Left renal pelvis (tissue), 4 donors: ENCODE measurements around the gene GZMM. TPM values are rescaled to one million over a fixed set of nuclear protein-coding genes. Genes with fewer than 3 reads are reported as not detected.

Source experiments
- DNase-seq, 4 donors: peaks; one replicate each; pipeline ENCODE4 v3.0.0-alpha.2; 2013; ENCODE audit warnings: low read depth in 4 of 4, low spot score in 3 of 4
- polyA plus RNA-seq, 4 donors: library from polyadenylated mRNA; unstranded; fragments of 120-200 nt; gene quantifications; one replicate each; pipeline ENCODE4 v1.2.1, GENCODE V29; 2013; ENCODE audit not compliant: insufficient read length in 4 of 4

The GZMM gene
- polyA plus RNA-seq, 4 donors, result 0.23 to 0.94 (median 0.37) TPM; not detected in 1

DNA sequence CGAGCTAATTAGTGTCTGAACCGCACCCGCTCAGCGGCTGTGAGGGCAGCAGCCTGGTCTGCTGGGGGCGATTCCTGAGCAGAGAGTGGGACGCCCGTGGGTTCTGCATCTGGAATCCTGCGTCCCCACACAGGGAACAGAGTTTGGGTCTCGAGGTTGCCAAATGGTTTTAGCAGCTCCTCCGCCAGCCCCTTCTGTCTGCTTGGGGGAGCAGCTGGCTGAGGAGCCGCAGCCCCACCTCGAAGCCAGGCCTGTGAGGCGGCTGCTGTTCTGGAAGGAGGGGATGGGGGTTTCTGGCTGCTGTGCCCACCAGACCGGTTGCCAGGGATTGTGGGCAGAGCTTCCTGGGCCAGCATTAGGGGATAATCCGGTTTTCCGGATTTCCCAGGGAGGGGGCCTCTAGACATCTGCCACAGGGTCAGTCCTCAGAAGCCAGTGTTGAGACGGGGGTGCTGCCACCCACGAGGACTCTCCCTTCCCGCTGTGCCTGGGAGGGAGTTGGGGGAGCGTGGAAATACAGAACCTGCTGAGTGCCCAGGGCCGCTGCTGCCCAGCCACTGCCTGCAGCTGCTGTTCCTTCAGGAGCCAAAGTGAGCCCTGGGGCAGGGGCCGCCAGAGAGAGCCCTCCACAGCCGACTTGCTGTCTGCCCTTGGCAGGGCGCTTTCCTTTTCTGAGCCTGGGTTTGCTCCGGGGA, 10.3 kb upstream of the GZMM start:
- no peak for DNase-seq

DNA sequence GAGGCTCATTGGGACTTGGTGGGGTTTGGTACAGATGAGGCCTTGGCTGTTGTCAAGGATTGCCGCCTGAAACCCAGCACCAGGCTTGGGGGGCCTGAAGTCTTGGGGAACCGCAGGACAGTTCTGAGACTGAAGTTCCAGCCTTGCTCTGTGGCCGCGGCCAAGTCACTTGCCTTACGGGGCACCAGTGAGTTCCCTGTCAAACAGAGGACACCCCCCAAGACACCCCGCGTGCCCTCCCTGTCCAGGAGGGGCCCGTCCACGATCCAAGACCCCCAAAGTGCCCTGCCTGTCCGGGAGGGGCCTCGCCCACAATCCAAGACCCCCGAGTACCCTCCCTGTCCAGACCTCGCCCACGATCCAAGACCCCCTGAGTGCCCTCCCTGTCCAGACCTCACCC, 9.8 kb upstream of the GZMM start:
- no peak for DNase-seq

DNA sequence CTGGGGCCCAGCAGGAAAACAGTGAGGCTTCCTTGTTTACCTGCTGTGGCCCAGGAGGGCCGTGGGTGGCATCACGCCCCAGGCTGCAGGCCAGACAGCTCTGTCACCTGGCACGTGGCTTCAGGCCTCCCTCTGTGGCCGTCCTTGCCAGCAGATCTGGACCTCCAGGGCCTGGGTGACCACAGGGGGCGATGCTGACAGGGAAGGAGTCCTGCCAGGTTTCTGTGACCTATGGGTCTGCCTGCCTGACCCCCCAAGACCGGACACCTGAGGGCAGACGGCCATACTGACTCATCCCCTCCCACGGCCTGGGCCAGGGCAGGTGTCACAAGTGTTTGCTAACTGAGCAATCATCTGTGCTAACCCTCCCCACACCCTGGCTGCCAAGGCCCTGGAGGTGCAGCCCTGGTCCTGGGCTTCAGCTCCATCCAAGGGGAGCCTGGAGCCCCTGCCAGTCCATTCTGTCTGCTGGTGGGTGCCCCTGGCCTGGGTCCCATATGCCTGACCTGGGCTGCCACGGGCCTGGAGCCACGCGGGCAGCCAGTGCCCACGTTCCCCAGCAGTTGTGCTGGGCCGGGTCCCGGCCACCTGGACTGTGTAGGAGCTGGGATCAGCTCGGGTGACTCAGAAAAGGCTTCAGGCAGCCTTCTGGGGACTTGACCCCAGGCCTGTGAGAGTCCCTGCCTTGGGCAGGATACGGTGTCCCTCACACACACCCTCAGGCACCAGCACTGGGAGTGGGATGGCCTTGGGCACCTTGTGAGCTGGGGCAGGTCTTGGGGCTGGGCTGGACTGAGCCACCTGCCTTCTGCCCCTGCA, 8.6 kb upstream of the GZMM start:
- DNase-seq, result no peak

DNA sequence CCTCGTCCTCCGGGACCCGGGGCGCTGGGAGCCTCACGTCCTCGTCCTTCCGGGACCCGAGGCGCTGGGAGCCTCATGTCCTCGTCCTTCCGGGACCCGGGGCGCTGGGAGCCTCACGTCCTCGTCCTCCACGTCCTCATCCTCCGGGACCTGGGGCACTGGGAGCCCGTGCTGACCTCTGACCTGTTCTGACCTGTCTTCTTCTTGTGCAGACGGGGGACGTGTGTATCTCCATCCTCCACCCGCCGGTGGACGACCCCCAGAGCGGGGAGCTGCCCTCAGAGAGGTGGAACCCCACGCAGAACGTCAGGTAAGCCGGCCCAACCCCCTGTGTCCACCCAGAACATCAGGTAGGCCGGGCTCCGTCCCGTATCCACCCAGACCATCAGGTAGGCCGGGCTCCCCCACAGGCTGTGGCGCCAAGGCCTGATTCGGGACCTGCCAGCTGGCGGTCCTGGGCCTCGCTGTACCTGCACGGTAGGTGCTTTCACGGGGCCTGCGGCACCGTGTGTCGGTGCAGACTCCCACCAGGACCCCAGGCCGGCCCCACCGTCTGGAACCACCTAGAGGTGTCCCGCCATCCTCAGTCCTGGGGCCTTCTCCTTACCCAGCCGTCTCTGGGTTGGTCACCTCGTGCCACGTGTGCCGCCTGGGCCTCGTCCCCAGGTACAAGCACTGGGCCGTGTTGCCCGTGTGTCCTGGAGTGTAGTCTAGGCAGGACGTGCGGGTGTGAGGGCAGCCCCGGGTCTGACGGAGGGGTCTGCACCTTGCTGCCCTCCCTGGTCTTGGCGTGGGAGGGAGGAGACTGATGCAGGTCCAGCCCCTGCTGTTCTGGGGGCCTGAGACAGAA, 7.6 kb upstream of the GZMM start:
- DNase-seq, result no peak

DNA sequence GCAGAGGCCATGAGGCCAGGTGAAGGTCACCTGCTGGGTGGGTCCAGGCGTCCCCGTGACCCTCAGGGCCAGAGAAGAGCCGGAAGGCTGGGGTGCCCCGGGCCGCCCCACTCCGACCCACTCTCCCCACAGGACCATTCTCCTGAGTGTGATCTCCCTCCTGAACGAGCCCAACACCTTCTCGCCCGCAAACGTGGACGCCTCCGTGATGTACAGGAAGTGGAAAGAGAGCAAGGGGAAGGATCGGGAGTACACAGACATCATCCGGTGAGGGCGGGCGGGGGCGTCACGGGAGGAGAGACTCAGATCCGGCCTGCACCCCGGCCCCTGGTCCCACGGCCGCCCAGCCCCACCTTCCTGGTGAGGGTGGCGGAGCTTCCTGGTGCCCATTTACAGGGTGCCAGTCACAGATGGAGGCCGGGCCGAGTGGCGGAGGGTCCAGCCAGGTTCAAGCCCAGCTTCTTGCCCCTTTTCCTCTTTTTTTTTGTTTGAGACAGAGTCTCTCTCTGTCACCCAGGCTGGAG, 6.9 kb upstream of the GZMM start:
- DNase-seq, result no peak

DNA sequence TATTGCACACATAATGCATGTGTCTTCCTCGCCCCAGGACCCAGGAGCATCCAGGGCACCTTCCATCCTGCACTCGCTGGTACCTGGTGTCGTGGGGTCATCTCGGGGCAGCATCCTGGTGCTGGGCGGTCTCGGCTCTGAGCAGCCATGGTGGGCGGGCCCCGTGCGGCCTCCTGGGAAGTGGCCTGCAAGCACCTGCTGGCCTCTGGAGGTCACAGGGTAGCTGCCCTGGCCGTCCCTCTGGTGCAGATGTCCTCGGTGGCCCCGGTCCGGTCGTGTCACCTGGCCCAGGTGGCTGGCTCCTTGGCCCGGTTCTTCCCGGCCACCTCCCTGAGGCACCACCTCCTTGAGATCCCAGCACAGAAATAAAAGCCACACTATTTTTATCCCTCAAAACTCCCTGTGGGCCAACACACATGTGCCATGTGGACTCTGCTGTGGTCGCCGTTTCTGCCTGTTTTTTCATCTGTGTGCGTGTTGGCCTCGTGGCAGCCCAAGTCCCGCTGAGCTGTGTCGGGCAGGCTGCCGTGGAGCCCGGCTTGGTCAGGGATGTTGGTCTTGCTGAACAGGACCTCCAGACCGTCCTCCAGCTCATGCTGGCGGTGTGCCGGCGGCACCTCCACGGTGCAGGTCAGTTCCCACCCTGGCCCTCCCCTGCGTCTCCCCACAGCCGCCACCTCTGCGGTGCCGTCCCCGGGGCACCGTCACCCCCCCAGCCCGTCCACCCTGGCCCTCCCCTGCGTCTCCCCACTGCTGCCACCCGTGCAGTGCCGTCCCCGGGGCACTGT, 5.0 kb upstream of the GZMM start:
- no peak for DNase-seq

DNA sequence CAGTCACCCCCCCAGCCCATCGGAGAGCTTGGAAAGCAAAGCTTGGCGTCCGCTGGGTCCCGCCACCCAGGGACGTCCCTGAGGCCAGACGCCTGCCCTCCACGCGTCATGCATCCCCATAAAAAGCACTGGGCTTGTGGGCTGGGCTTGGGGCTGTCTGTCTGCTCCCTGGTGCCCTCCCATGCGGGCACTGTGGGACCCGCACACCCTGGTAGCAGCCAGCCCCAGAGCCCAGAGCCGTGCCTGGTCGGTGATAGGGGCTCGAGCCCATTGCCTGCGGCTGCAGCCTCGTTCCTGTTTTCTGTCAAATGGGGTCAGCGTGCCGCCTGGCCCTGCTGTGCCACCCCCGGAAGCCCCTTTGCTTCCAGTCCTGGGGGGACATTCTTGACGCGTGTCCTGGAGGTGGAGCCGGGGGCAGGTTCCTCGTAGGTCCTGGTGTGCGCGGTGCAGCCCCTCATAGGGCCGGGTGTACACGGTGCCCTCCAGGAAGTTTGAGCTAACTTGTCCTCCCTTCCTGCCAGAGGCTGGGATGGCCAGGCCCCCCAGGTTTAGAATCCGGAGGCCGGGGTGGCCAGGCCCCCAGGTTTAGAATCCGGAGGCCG, 4.3 kb upstream of the GZMM start:
- no peak for DNase-seq

DNA sequence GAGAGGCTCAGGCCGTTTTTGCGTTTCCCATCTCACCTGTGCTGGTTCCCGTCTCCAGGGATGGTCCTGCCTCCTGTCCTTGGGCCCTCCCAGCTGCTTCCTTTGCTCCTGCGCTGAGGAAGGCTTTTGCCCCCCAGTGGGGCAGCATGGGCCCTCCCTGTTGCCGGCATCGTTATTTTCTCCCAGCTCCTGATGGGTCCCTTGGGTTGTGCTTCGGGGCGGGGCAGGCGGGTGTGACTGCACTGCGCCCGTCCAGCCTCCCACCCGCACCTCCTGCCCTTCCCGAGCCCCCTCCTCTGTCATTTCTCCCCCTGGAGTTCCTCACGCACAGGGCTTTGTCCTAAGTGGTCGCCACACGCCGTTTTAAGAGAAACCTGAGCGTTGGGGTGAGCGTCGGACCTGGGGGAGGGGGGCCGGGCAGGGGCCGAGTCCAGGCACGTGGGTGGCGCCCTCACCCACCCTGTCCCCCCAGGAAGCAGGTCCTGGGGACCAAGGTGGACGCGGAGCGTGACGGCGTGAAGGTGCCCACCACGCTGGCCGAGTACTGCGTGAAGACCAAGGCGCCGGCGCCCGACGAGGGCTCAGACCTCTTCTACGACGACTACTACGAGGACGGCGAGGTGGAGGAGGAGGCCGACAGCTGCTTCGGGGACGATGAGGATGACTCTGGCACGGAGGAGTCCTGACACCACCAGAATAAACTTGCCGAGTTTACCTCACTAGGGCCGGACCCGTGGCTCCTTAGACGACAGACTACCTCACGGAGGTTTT, 2.8 kb upstream of the GZMM start:
- no peak for DNase-seq

DNA sequence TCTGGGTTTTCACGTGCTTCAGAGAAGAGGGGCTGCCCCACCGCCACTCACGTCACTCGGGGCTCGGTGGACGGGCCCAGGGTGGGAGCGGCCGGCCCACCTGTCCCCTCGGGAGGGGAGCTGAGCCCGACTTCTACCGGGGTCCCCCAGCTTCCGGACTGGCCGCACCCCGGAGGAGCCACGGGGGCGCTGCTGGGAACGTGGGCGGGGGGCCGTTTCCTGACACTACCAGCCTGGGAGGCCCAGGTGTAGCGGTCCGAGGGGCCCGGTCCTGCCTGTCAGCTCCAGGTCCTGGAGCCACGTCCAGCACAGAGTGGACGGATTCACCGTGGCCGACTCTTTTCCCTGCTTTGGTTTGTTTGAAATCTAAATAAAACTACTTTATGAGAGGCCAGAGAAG, 2.2 kb upstream of the GZMM start:
- no peak for DNase-seq

DNA sequence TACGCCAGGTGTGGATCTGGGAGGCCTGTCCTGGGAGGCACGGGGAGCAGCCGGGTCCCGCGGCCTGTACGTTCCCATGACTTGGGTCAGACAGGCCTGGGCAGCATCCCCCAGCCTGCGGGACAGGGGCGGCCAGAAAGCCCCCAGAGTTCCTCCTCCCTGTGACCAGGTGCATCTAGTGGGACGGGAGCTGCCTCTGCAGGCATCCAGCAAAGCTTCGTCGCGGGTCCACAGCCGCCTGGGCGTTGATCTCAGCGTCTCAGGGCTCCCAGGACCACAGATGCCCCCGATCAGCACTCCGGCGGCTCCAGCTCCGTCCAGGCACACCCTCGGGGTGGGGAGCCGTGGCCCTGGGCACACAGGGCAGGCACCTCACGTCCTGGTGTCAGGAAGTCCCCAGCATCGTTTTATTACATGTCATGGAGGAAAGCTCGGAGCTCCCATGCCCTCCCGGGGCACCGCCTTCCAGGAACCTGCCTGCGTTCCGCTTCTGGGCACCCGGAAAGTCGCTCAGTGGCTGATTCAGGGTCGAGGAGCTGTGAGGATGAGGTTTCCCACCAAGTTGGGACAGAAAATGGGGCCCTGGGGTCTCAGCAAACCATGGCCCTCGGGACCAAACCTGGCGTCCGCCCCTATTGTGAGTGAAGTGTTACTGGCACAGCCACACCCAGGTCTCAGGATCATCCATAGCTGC, 1.5 kb upstream of the GZMM start:
- DNase-seq, result no peak

DNA sequence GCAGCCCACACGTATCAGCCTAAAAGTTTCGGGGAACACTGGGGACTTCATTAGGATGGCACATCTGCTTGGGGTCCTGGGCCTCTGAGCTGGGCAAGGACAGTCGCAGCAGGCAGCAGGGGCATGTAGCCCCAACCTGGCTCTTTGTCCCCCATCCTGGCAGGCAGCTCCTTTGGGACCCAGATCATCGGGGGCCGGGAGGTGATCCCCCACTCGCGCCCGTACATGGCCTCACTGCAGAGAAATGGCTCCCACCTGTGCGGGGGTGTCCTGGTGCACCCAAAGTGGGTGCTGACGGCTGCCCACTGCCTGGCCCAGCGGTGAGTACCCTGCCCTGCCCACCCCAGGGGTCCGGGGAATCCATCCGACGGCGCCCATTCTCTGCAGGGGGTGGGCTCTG, 3.3 kb downstream of the GZMM start:
- DNase-seq, result no peak

DNA sequence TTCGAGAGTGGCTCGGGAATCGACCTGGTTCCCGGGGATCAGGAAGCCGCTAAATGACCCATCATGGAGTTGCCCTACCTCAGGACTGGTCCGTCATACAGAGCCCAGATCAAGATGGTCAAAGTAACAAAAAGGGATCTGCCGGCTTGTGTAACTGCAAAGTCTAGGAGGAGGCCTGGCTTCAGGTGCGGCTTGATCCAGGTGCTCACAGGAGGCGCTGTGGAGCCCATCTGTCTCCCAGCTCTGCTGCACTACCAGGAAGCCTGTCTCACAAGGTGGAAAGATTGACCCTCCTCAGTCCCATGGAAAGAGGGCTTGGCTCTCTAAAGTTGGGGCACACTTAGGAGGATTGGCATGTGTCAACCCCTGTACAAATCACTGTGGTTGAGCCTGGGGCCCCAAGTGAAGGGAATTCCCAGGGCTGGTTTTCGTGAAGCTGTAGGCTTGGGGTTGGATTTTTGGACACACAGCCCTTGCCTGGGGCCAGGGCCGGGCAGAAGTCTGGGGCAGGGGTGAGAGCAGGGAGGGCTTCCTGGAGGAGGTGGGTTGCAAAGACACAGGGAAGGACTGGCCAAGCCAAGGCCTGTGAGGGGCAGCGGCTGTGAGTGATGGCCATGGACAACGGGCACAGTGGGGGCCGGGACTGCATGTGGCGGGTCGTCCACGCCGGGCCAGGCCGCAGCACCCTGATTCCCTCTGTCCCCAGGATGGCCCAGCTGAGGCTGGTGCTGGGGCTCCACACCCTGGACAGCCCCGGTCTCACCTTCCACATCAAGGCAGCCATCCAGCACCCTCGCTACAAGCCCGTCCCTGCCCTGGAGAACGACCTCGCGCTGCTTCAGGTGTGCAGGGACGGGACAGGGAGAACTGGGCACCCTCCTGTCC, 4.2 kb downstream of the GZMM start:
- DNase-seq, result no peak

DNA sequence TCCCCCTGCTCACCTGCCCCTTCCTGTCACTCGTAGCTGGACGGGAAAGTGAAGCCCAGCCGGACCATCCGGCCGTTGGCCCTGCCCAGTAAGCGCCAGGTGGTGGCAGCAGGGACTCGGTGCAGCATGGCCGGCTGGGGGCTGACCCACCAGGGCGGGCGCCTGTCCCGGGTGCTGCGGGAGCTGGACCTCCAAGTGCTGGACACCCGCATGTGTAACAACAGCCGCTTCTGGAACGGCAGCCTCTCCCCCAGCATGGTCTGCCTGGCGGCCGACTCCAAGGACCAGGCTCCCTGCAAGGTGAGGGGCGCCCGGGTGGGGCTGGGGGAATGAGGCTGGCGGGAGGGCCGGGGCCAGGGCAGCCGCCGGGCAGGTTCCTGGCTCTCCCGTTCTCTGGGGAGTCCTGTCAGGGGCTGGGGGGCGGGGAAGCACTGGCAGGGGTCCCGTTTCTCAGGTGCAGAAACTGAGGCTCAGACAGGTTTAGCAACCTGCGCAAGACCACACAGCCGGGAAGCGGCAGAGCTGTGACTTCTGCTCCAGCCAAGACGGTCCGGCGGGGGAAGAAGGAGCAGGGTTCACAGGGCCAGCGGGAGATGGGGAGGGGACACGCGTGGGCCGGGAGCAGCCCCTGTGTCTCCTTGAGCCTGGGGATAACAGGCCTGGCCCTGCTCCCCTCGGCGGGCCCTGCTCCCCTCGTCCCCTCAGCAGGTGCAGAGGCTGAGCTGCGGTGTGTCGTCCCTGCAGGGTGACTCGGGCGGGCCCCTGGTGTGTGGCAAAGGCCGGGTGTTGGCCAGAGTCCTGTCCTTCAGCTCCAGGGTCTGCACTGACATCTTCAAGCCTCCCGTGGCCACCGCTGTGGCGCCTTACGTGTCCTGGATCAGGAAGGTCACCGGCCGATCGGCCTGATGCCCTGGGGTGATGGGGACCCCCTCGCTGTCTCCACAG, 5.3 kb downstream of the GZMM start:
- no peak for DNase-seq

DNA sequence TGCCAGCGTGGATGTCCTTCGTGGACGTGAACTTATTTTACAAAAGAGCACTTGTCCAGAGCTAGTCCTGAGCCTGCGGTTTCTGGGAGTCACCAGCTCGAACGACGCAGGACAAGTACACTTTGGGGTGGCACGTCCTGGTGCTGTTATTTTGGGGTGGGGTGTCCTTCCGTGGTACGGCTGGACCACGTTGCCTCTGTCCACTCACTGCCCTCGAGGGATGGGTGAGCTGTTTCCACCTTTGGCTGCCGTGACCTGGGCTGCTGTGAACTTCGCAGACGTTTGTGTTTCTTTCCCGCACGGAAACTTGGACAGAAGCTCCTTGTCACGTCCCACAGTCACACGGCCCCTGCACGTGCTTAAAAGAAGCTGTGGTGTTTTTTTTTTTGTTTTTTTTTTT, 11.0 kb downstream of the GZMM start:
- no peak for DNase-seq

DNA sequence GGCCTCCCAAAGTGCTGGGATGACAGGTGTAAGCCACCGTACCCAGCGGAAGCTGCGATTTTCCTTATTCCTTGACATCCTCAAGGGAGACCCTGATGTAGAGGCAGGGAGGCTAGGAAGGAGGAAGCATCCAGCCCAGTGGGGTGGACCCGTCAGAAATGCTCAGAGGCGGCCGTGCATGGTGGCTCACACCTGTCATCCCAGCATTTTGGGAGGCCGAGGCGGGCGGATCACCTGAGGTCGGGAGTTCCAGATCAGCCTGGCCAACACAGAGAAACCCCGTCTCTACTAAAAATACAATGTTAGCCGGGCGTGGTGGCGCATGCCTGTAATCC, 11.6 kb downstream of the GZMM start:
- no peak for DNase-seq

DNA sequence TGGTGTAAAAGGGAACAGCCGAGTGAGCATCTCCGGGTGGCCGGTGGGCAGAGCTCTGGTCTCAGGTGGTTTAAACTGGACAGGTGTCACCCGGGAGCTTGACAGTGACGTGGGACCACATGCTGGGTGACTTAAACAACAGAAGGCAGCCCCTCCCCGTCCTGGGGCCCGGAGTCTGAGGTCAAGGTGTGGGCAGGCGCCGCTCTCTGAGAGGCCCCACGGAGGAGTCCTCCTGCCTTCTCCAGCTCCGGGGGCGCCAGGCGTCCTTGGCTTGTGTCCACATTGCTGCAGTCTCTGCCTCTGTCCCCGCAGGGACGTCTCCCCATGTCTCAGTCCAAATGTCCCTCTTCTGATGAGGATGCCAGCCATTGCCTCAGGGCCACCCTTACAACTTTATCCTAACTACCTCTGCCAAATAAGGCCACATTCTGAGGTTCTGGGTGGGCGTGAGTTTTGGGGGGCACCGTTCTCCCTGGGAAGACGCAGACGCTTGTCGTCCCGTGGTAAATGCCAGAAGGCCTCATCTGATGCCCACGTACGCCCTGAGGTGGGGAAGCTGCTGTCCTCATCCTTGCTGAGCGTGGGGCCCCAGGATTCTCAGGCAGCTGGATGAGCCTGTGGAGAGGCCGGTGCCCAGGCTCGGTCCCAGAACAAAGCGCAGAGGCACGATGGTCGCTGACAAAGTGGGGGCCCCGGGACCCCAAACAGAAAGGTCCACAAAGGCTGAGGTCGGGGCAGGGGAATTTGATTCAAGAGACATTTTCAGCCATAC, 12.9 kb downstream of the GZMM start:
- DNase-seq, result no peak
